GM18505 (cell line): ENCODE results near the gene RTL1.

Experiments
- ATAC-seq: cut with Tn5 transposase; IDR thresholded peaks from one replicate; pipeline ENCODE4 v1.9.1; 2021; ENCODE audit not compliant: unreplicated experiment
- POLR2A ChIP-seq: IDR thresholded peaks from 4 replicates; pipeline ENCODE4 v1.6.1; 2011; ENCODE audit warnings: borderline replicate concordance; ENCODE audit not compliant: insufficient read depth, insufficient read length; ENCODE audit errors: extremely low read depth

The RTL1 gene

DNA sequence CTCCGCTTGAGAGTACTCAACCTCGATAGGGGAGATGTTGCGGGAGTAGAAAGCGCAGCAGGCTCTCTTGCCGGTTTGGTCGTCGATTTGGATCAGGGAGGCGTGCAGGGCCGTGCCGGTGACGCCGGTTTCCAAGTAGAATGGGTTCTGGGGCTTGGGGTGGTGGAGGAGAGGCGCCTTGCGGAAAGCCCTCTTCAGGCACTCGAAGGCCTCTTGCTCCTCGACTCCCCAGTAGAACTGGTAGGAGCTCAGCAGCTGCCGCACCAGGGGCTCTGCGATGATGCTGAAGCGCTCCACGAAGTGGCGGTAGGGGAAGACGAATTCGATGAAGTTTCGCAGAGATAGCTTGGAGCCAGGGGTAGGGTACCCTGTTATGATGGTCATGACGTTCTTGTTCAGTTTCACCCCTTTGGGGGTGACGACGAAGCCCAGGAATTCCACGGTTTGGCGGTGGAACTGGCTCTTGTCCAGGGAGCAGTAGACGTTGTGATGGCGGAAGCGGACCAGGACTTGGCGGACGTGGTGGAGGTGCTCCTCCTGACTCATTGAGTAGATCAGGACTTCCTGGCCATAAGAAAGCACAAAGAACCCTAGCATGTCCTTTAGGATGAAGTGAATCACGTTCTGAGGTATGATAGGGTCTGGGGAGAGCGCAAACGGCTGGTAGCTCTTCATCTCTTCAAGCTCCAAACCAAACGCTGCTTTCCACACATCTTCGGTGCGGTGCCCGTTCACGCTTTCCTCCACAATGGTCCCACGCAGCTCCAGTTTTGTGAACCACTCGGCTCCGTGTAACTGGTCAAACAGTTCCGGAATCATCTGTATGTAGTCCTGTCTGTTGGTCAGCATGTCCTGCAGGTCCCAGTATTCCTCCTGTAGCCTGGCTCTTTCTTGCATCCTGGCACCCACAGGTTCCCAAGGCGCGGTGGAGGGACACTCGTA, 21.2 kb downstream of the RTL1 start:
- no peak for ATAC-seq
- TF ChIP-seq POLR2A: no peak

DNA sequence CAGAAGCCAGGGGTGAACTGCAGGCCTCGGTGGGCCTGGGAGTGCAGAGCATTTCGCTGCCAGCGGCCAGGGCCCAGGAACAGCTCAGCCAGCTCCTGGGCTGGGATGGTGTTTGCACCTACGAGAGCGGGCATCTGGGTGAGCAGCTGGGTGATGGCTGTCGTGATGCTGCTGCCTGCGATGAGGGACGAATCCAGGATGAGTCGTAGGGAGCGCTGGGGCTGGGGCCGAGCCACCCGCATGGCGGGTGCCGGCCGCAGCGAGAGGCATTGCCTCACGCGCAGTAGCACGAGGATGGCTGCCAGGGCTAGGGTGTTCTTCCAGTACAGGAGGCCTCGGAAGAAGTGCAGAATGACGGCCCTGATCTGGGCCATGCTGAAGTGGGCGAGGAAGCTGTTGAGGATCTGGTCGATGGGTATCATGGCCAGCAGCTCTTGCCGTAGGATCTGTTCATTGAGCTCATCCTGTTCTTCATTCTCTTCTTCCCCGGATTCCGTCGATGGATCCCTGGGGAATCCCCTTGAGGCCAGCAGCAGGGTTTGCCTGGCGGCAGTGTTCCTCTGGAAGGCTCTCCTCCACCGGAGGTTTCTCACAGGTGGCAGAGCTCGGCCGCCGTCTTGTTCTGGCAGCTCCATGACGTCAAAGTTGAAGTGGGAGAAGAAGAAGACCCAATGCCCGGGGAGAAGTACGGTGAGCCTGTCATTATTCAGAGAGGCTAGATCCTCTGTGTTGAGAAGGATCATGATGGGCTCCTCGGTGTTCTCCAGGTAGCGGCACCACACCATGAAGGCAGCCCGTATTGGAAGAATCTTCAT, 22.1 kb downstream of the RTL1 start:
- no peak for TF ChIP-seq POLR2A
- no peak for ATAC-seq

DNA sequence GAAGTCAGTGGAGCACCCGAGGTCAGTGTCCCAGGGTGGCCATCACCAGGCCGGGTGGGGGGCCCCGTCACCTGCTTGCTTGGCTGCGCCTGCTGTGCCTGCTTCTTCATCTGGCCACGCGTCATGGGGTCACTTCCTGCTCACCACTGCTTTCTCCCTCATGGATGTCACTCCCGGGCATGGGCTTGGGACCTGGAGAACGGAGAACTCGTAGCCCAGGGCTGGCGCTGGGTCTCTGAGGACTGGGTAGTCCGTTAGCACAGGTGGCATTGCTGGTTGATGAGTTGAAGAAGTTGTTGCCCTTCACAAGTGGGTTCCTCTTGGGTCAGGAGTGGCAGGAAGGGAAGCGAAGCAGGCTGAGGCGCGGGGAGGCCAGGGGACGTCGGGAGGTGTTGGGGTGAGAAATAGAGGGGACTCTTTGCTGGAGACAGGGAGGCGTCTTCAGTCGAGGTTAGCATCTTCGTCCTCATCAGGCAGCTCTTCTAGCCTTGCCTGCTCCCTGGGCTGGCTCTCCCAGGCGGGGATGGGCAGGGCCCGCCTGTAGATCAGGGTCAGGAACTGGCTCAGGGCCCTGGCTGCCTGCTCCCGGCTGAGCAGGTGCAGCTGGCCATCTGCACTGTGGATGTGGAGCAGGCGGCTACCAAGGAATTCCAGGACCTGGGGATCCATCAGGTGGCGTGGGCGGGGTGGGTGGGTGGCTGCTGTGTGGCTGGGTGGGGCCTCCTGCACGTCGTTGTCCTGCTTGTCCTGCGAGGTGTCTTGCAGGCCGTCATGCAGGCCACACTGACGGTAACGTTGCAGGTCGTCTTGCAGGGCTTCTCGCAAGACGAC, 23.0 kb downstream of the RTL1 start:
- TF ChIP-seq POLR2A: no peak
- no peak for ATAC-seq

DNA sequence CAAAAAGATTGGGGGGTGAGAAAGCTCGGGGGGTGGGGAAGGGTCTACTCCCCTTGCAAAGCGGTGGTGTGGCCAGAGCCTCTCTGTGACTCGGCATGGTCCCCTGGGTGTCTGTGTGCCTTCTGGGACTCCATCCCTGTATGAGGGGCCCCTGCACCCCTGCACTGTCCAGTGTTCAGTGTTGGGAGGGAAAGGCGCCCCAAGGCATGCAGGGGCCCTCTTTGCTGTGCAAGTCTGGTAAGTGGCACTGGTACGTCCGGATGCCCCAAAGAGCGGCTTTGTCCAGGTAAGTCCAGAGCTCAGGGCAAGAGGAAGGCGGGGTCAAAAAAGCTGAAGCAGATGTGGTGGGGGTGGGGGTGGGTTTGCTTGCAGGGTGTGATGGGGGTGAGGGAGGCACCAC, 23.7 kb downstream of the RTL1 start:
- no peak for TF ChIP-seq POLR2A
- ATAC-seq: no peak

DNA sequence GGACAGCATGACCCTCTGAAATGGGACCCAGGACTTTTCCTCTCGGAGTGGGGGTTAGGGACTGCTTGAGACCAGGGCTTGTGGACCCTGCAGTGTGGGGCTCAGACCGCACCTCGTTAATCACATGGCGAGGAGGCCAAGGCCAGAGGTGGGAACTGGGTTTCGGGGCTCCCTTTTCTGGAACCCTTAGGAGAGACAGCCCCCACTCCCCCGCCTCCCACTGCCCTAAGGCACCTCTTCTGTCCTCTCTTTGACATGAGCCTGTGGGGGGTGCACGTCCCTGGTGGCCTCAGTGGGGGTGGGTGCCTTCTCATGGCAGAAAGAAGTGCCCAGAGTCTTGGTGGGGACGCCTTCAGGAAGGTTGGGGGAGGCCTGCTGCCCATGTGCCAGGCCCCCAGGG, 24.3 kb downstream of the RTL1 start:
- ATAC-seq: no peak
- TF ChIP-seq POLR2A: no peak

DNA sequence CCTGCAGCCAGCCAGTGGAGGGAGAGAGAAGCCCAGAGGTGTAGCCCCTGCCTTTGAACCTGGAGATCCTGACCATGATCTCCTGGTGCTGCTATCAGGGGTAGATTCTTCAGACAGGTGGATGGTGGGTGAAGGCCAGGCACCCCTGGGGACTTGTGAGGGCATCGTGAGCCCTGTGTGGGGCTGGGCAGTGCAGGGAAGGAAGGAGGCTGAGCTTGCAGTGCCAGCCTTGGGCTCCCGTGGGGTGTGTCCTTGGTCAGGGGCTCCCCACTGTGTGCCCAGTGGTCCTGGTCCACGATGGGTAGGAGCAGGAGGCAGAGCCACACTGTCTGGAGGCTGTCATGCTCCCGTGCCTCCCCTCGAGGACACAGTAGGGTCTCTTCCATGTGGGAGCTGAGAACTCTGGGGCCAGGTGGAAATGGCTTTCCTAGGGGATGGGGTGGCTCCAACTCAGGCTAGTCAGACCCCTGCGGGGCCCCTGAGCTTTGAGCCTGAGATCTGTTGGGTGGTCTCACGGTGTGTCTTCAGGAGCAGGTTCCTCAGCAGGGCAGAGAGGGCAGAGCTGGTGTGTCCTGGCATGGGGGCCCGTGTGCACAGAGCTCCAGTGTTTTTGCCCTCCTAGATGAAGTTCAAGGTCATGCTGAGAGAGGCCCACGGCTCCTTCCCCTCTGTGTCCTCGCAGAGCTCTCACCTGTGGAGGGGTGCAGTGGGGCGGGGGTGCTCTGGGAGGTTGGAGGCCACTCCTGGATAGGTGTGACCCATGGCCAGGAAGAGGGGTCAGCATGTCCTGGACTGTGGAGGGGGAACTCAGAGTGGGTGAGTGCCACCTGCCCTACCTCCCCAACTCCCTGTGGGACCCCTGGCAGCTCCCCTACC, 25.0 kb downstream of the RTL1 start:
- no peak for ATAC-seq

DNA sequence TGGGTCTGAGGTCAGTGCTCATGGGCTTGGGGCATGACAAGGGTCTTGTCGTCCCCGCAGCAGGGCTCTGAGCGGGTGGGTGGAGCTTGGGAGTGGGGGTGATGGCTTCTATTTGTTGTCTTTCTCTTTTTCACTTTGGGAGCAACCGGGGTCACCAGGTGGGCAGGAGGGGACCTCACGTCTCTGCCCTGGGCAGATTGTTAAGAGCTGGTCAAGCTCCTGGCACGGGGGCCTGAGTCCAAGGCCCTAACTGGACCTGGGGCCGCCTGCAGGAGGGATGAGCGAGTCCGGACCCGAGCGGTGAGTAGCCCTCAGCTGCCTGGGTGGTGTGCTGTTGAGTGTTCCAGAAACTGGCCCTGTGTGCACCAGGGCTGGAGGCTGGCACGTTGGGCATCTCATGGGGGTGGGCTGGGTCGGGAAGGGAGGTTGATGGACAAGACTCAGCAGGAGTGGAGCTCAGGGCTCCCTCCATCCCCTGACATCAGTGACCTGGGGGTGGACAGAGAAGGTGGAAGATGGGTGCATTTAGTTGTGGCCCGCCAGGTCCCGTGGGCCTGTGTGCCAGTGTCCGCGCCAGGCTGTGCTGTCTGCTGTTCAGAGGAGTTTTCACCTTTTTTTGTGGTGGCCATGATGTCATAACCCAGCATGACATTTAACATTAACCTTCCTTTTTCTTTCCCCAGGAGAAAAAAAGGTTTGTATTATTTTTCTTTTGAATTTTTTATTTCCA, 27.5 kb downstream of the RTL1 start:
- no peak for TF ChIP-seq POLR2A
- ATAC-seq: no peak

More for the DNA sequence above, 25.0 kb downstream of the RTL1 start:
- TF ChIP-seq POLR2A: no peak

DNA sequence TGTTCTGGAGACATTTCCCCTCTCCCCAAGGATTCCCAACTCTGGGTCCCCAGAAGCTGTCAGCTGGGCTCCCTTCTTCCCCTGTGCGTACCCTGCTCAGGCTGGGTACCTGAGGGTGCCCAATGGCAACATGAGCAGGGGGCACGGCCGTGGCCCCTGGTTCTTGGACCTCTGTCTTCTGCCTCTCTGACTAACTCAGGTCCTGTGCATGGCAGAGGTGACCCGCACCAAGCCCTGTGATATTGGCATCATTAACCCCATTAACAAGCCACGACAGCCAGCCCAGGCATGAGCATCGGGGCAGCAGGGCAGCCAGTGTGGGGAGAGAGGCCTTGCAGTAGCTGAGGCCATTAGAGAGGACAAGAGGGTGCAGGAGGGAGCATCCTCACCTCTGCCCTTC, 28.4 kb downstream of the RTL1 start:
- no peak for TF ChIP-seq POLR2A

DNA sequence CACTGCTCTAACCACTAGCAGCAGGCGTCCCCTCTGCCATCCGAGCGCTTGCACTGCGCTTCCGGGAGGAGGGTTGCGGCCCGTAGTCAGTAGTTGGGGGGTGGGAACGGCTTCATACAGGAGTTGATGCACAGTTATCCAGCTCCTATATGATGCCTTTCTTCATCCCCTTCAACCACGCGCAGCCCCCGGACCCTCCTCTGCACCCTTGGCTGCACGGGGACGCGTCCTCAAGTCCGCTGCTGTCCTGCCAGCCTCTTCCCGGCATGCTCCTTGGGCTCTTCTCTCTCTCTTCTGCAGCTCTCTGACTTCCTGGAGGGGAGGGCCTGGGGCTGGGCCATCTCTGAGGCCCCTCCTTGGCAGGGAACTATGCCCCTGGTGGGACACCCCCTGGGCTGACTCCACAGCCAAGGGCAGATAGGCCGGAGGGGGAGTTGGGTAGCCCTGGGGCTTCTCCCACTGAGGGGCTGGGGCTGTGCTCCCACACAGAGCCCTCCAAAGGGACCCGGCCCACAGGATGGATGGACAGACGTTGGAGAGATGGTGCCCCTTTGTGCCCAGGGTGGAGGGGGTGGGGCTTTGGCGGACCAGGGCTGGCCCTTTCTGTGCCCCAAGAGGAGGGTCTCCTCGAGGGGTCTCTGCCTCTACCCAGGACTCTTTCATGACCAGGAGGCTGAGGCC, 29.0 kb downstream of the RTL1 start:
- TF ChIP-seq POLR2A: no peak
- no peak for ATAC-seq

More for the DNA sequence above, 28.4 kb downstream of the RTL1 start:
- ATAC-seq: no peak

DNA sequence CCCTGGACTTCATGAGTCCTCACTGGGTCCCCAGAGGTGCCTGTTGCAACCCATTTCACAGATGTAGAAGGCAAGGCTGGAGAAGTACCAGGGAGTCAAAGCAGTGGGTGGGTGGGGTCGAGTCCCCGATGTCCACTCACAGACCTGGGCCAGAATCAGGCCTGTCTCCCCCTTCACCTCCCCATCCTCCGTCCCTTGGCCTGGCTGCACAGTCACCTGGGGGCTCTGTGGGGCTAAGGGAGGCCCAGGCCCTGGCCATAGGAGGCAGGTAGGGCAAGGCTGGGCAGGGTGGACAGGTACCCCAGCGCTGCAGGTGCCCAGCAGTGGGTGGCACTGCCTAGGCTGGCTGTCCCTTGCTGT, 29.5 kb downstream of the RTL1 start:
- ATAC-seq: no peak

DNA sequence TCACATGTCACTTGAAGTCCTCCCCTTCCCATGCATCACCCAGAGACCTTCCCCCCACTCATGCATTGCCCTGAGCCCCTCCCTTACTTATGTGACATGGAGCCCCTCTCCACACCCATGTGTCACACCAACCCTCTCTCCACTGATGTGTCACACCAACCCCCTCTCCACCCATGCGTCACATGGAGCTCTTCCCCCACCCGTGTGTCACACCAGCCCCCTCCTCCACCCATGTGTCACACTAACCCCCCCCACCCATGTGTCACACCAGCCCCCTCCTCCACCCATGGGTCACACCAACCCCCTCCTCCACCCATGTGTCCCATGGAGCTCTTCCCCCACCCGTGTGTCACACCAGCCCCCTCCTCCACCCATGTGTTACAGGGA, 30.4 kb downstream of the RTL1 start:
- TF ChIP-seq POLR2A: no peak
- ATAC-seq: no peak

More for the DNA sequence above, 29.5 kb downstream of the RTL1 start:
- TF ChIP-seq POLR2A: no peak
